HepG2 (cell line): ENCODE data around the gene HS3ST4.

Source experiments
- BCL3 ChIP-seq: sonication (generic); formaldehyde crosslinking; IDR thresholded peaks from 2 replicates; pipeline ENCODE4 v1.5.1; 2020; ENCODE audit warnings: mild to moderate bottlenecking, missing genetic modification reagents, moderate library complexity
- CTCF ChIP-seq: sonication (generic); formaldehyde crosslinking; IDR thresholded peaks from 2 replicates; pipeline ENCODE4 v1.5.0; 2020; ENCODE audit warnings: mild to moderate bottlenecking, missing genetic modification reagents, moderate library complexity
- ELF4 ChIP-seq: sonication (generic); formaldehyde crosslinking; IDR thresholded peaks from 2 replicates; pipeline ENCODE4 v1.5.0; 2020; ENCODE audit warnings: missing genetic modification reagents, mild to moderate bottlenecking, moderate library complexity, borderline replicate concordance
- ETV5 ChIP-seq: IDR thresholded peaks from 2 replicates; pipeline ENCODE4 v1.6.1; 2018; ENCODE audit warnings: missing biosample characterization, missing genetic modification reagents, inconsistent platforms, borderline replicate concordance
- EZH2 ChIP-seq: conservative IDR thresholded peaks from 2 replicates; pipeline ENCODE4 v1.6.1; 2012; ENCODE audit warnings: mild to moderate bottlenecking, low read depth, low read length, moderate library complexity
- HINFP ChIP-seq: sonication (generic); formaldehyde crosslinking; IDR thresholded peaks from 2 replicates; pipeline ENCODE4 v1.4.0; 2020; ENCODE audit warnings: low read depth, mild to moderate bottlenecking, missing genetic modification reagents
- ZNF10 ChIP-seq: sonication (generic); formaldehyde crosslinking; IDR thresholded peaks from 2 replicates; pipeline ENCODE4 v1.4.0; 2020; ENCODE audit warnings: mild to moderate bottlenecking, low read depth, missing genetic modification reagents, borderline replicate concordance

- no peak for TF ChIP-seq CTCF
- no peak for TF ChIP-seq ELF4 (CRISPR knock-in tag)
- TF ChIP-seq ZNF10 (CRISPR knock-in tag), result no peak
- no peak for TF ChIP-seq BCL3 (CRISPR knock-in tag)
- no peak for TF ChIP-seq ETV5 (CRISPR knock-in tag)
- TF ChIP-seq EZH2, result no peak
- no peak for TF ChIP-seq HINFP
Measured at GRCh38 chr16:25771216-25771615, 79.5 kb downstream of the HS3ST4 start.
